Adipose tissue (tissue), 3 donors: ENCODE measurements around the gene FXYD4. TPM values are rescaled to one million over a fixed set of nuclear protein-coding genes. Genes with fewer than 3 reads are reported as not detected.
"Not testable (repeated sequence)": the region's sequence is repeated elsewhere in the genome, so short reads cannot be mapped to it uniquely, and the experiment has no call there.

Experiments
- H3K27ac ChIP-seq: one replicate; pipeline ENCODE4 v1.5.1; 2013; ENCODE audit warnings: low read depth, low read length
- WGBS, 3 donors: extraction: QIAGEN DNeasy Blood & Tissue Kit; methylation state at CpG; one replicate each; pipeline ENCODE4 v1.1.7; 2013; 5-methylcytosine and 5-hydroxymethylcytosine counted together
- polyA plus RNA-seq, 3 donors: library from polyadenylated mRNA; stranded (reverse); fragments of 200-250 nt; gene quantifications; one replicate each; pipeline ENCODE4 v1.2.3, GENCODE V29; 2013
- donor health status: healthy with polysubstance abuse.
- donor health status: Bipolar disorder and iron deficiency.
- donor health status: healthy.

FXYD4 gene
- polyA plus RNA-seq, 3 donors: 0.15 to 0.77 TPM; not detected in 1

DNA sequence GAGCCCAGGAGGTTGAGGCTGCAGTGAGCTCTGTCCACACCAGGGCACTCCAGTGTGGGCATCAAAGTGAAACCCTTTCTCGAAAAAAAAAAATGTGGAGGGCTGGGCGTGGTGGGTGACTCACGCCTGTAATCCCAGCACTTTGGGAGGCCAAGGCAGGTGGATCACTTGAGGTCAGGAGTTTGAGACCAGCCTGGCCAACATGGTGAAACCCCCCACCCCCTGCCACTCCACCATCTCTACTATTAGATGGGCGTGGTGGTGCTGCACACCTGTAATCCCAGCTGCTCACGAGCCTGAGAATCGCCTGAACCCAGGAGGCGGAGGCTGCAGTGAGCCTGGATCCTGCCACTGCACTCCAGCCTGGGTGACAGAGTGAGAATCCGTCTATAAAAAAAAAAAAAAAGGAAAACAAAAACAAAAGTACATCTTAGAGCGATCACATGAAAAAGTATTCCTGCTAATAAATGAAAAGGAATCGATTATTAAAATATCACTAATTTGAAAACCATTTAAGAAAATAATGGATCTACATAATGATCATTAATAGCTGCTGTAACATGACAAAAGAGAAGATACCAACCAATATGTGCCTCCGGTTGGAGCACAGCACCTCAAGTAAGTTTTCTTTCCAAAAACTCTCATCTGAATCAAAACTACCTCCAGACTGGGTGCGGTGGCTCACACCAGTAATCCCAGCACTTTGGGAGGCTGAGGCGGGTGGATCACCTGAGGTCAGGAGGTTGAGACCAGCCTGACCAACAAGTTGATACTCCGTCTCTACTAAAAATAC is 32.7 kb downstream of the FXYD4 start:
- no peak overlapping the region for H3K27ac ChIP-seq
- 71 to 73% (median 72%) methylated on average over 14 of the region's 14 CpGs for WGBS, 3 donors

DNA sequence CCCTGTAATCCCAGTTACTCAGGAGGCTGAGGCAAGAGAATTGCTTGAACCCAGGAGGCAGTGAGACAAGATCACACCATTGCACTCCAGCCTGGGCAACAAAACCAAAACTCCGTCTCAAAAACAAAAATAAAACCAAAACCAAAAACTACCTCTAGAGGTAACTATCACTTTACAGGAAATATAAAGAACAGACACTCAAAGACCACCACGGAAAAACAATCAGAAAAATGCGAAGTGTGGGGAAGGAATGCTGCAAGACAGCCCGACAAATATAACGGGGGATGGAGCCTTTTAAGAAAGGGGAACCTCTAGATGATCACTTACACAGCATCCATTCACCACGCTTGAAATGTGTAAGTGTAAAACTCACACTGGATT is 33.3 kb downstream of the FXYD4 start:
- no peak overlapping the region for H3K27ac ChIP-seq
- 35 to 70% (median 39%) methylated on average over 6 of the region's 6 CpGs for WGBS, 3 donors

DNA sequence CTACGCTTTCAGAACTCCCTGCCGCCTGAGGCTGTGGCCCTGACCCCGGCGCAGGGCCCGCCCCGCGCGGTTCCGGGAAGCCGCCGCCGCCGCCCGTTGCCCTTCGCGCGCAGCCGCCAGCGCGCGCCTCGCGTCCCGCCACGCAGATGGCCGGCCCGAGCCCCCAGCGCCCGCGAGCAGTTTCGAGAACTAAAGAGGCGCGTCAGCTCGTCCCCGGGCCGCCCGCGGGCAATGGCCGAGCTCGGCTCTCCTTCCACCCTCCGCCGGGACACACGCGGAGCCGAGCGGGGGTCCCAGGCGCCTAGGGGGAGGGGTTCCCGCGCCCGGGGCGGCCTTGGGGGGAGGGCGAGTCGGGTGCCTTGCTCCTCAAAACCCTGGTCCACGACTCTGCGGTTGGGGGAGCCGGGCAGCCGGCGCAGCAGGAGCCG is 35.7 kb downstream of the FXYD4 start:
- peak overlapping the region; percentile 99 for H3K27ac ChIP-seq
- 0 to 1% (median 1%) methylated on average over 49 to 59 of the region's 59 CpGs for WGBS, 3 donors

DNA sequence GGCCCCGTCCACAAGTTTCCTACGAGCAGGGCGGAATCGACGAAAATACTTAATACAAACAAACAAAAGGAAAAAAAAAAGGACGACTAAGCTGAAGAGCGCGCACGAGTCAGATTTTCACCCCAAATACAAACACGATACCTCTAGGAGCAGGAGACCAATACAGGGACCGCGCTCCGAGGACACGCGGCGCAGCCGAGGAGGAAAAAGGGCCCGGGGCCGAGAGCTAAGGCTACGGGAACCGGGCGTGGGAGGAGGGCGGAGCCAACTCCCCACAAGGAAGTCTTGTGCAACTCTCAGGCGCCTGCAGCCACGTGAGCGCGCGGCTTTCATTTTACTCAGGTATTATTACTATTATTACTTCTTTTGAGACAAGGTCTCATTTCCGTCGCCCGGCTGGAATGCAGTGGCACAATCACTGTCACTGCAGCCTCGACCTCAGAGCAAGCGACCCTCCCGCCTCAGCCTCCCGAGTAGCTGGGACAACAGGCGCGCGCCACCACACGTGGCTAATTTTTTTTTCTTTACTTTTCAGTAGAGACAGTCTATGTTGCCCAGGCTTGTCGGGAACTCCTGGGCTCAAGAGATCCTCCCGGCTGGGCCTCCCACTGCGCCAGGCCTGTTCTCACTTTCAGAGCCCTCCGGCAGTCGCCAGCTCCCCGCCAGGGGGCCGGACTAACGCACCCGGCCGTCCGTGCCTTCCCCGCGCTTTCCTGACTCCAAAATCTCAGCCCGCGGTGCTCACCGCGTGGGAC is 36.3 kb downstream of the FXYD4 start:
- 0% methylated on average over 56 of the region's 56 CpGs for WGBS, 3 donors
- peak overlapping the region; percentile 99 for H3K27ac ChIP-seq

DNA sequence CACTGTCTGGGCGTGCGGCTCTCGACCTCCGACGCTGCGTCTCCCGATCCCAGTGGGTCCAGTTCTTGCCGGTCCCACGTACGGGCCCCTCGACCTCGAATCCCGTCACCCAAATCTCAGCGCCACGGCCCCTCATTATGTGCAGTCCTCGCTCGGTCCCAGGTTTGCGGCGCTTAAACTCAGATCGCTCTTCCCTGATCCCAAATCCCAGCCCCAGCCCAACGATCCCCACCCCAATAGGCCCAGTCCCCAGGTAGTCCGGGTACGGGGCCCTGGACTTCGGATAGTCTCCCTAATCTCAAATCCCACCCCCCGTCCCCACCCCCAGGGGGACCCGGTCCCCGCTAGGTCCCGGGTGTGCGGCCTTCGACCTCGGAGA is 36.9 kb downstream of the FXYD4 start:
- 1 to 2% (median 1%) methylated on average over 31 of the region's 31 CpGs for WGBS, 3 donors
- H3K27ac ChIP-seq: peak overlapping the region; percentile 99

DNA sequence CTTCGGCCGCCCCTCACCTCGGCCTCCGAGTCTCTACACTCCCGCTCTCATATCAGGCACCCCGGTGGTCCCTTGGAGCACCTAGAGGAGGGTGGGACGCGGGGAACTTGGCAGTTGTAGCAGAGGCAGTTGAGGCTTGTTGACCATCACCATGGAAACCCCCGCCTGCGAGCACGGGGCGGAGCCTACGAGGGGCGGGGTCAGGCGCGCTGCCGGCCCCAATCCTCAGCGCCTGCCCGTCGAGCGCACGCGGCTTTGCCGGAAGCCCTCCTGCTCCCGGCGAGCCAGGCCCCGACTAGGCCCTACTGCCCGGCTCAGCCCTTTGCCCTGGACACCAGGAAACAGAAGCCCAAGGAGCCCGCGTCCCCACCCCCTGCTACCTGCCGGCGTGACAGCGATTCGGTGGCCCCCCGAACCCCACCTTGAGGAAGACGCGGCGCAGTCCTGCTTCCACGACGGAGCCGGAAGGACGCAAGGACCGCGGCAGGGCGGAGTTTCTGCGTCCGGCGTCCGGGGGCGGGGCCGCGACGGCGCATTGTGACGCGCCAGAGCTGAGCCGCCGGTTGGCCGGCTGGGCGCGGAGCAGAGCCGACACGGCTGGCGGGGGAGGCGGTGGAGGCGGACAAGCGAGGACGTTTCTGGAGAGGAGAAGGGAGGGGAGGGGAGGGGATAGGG is 37.4 kb downstream of the FXYD4 start, which contains the start of gene HNRNPF:
Gene HNRNPF (minus strand): TSS at position 477 of the 675 bp plus-strand sequence. CDS start 21,302 bp downstream, outside the sequence.
- WGBS, 3 donors: 0 to 1% (median 1%) methylated on average over 65 to 68 of the region's 68 CpGs
- peak within 1 kb of the TSS; percentile 99 for H3K27ac ChIP-seq

DNA sequence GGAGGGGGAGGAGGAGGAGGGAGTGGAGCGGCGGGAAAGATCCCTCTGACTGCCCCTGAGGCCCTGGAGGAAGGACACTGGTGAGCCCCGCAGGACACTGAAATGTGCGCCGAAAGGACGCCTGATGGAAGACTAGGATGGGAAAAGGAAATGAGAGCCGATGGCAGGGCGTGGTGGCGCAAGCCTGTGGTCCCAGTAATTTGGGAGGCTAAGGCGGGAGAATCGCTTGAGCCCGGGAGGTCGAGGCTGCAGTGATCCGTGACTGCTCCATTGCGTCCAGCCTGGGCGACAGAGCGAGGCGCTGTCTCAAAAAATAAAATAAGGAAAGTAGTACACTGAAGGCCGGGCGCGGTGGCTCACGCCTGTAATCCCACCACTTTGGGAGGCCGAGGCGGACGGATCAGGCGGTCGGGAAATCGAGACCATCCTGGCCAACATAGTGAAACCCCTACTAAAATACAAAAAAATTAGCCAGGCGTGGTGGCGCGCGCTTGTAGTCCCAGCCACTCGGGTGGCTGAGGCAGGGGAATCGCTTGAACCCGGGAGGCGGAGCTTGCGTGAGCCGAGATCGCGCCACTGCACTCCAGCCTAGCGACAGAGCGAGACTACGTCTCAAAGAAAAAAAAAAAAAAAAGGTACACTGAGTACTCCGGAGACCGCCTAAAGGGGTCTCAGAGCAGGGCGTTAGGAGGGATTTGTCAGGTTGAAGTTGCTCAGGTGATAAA is 38.1 kb downstream of the FXYD4 start:
- peak overlapping the region; percentile 91 for H3K27ac ChIP-seq
- WGBS, 3 donors: 4 to 7% (median 4%) methylated on average over 46 of the region's 46 CpGs

DNA sequence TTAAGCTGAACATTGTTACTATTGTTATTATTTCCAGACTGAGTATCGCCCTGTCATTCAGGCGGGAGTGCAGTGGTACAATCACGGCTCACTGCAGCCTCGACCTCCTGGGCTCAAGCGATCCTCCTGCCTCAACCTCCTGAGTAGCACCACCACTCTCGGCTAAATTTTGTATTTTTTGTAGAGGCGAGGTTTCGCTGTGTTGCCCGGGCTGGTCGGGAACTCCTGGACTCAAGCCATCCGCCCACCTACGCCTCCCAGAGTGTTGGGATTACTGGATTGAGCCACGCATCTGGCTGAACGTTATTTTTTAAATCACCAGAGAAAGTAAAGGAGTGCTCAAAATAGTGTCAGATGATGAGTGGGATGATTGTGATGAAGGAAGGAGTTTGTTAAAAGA is 38.9 kb downstream of the FXYD4 start:
- 88 to 90% (median 90%) methylated on average over 14 of the region's 14 CpGs for WGBS, 3 donors
- H3K27ac ChIP-seq: no peak overlapping the region

DNA sequence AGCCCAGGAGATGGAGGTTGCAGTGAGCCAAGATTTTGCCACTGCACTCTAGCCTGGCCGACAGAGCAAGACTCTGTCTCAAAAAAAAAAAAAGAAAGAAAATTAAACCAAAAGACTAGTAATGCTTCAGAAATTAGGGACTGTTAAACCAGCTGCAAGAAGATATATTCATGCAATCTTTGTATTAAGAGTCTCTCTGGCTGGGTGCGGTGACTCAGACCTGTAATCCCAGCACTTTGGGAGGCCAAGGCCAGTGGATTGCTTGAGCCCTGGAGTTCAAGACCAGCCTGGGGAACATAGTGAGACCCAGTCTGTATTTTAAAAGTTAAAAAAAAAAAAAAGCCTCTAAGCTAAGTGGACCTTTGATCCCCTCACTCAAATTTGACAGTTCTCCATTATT is 40.1 kb downstream of the FXYD4 start:
- H3K27ac ChIP-seq: no peak overlapping the region
- WGBS, 3 donors: 78 to 92% (median 89%) methylated on average over 2 of the region's 2 CpGs

DNA sequence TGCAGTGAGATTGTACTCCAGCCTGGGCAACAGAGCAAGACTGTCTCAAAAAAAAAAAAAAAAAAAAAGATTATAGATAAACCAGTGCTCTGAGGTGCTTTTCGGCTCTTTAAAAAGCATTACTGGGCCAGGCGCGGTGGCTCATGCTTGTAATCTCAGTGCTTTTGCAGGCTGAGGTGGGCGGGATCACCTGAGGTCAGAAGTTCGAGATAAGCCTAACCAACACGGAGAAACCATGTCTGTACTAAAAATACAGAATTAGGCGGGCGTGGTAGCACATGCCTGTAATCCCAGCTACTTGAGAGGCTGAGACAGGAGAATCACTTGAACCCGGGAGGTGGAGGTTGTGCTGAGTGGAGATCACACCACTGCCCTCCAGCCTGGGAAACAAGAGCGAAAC is 44.1 kb downstream of the FXYD4 start:
- no peak overlapping the region for H3K27ac ChIP-seq
- 84 to 89% (median 88%) methylated on average over 10 of the region's 10 CpGs for WGBS, 3 donors

DNA sequence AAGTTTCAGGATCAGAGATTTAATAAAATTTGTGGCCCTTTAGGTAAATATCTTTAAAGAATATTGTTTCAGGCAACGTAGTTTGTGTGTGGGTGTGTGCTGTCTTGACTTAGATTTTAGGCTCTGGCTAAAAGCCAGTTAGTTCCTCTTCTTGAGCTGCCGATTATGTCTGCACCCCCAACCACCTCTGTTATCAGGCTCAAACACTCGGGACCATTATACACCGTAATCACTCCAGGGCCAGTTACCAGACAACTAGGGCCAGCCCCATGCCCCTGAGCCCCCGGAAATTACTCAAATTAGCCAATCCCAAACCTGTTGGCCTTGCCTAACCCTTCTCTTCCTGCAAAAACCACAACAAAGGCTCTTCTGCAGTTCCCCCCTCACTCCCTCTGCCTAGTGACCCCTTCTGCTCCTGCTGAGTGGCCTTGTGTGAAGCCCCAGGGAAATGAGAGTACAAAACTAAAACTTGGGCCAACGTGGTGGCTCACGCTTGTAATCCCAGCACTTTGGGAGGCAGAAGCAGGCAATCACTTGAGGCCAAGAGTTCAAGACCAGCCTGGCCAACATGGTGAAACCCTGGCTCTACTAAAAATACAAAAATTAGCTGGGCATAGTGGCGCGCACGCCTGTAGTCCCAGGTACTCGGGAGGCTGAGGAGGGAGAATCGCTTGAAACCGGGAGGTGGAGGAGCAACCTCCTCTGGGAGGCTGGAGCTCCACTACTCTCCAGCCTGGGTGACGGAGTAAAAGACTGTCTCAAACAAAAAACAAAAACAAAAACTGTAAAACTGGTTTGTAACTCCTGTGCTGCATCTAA is 46.7 kb downstream of the FXYD4 start:
- H3K27ac ChIP-seq: no peak overlapping the region
- WGBS, 3 donors: 57 to 74% (median 61%) methylated on average over 14 of the region's 14 CpGs

DNA sequence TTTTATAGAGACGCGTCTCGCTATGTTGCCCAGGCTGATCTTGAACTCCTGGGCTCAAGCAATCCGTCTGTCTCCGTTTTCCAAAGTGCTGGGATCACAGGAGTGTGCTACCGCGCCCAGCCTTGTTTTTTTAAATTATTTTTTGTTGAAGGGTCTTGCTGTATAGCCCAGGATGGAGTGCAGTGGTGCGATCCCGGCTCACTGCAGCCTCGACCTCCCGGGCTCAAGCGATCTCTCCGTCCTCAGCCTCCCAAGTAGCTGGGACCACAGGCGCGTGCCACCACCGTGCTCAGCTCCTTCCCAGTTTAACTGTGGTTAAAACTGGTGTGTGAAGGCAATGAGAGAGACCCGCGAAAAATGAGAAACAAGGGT is 48.5 kb downstream of the FXYD4 start:
- no peak overlapping the region for H3K27ac ChIP-seq
- 46 to 65% (median 48%) methylated on average over 18 of the region's 18 CpGs for WGBS, 3 donors

DNA sequence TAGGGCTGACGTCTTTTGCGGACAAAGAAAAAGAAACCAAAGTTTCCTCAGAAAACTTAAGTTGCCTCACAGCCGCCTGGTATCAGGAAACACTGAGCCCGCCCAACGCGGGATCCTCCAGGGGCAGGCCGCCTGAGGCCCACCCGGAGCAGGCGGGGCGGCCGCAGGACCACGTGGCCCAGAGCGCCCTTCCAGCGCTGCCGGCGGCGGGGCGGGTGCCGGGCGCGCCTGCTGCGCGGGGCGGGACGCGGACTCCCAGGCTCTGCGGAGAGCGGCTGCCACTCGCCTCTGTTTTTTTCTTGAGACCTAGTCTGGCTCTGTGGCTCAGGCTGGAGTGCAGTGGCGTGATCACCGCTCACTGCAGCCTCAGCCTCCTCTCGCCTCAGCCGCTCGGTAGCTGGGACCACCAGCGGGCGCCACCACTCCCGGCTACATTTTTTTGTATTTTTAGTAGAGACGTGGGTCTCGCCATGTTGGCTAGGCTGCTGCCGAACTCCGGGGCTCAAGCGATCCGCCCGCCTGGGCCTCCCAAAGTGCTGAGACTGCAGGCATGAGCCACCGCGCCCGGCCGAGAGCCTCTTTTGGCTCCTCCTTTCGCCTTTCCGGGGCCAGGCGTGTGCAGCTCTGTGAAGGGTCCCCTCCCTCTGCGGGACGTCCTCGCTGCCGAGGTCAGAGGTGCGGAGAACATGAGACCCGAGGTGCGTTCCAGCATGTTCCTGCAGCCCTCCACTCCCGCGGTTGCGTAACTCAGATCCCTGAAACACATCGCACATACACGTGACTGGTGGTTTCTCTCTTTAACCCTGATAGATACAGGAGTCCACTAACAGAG is 49.1 kb downstream of the FXYD4 start:
- 0 to 1% (median 1%) methylated on average over 55 to 63 of the region's 63 CpGs for WGBS, 3 donors

DNA sequence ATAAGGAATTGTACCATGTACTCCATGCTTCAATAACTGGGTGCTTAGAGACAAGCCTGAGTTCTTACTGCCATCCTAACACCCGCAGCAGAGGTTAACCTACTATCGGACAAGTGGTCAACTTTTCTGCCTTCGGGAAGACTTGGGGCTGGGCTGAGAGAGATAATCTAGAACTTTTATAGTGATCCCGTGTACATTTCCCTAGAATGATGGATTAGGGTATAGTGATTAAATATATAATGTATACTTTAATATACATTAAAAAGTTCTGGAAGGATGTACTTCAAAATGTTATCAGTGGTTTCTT is 49.7 kb downstream of the FXYD4 start:
- 21 to 34% (median 22%) methylated on average over 4 of the region's 4 CpGs for WGBS, 3 donors
- H3K27ac ChIP-seq: peak overlapping the region; percentile 58

More for the DNA sequence above, 49.1 kb downstream of the FXYD4 start:
- peak overlapping the region; percentile 58 for H3K27ac ChIP-seq

DNA sequence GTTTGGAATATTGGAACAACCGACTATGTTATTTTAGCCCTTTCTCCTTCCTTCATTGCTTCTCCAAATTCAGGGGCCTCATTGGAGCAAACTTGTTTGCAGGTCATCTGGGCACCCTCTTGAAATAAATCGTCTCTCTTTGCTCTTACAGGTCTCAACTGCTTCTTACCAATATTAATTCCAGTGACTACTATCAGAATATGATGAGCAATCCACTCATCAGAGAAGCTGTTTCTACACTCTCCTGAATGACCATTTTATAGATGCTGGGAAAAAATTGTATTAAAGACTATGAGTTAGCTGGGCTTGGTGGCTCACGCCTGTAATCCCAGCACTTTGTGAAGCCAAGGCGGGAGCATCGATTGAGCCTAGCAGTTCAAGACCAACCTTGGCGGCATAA is 50.1 kb downstream of the FXYD4 start:
- 85 to 93% (median 89%) methylated on average over 6 of the region's 6 CpGs for WGBS, 3 donors

DNA sequence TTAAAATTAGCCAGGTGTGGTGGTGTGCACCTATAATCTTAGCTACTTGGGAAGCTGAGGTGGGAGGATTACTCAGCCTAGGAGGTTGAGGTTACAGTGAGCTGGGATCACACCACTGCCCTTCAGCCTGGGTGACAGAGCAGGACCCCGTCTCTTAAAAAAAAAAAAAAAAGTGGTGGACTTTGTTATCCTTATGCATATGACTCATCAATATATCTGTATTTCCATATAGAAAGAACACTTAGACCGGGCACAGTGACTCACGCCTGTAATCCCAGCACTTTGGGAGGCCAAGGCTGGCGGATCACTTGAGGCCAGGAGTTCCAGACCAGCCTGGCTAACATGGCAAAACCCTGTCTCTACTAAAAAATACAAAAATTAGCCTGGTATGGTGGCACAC is 50.5 kb downstream of the FXYD4 start:
- not testable (repeated sequence) for H3K27ac ChIP-seq

More for the DNA sequence above, 50.1 kb downstream of the FXYD4 start:
- H3K27ac ChIP-seq: peak overlapping the region; percentile 42

DNA sequence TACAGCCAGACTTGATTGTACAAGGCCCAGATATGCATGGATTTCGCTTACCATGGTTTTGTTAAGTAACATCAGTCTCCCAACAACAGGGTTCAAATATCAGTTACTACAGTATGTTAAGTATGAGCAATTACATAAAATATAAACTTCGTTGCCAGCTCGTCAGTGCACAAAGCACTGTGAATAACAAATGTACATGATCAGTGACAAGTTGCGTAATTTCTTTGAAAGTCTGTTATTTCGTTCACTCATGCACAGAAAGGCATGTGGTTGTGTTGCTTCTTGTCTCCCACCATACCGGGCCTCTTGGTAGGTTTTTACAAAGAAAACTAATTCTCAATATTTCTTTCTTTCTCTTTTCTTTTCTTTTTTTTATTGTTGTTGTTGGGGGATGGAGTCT is 53.0 kb downstream of the FXYD4 start:
- no peak overlapping the region for H3K27ac ChIP-seq
- WGBS, 3 donors: 70 to 95% (median 73%) methylated on average over 6 of the region's 6 CpGs

More for the DNA sequence above, 50.5 kb downstream of the FXYD4 start:
- WGBS, 3 donors: 92 to 95% (median 93%) methylated on average over 4 of the region's 4 CpGs
